WTC11 (cell line): Measurements from ENCODE around the gene PRRT1. TPM values are rescaled to one million over a fixed set of nuclear protein-coding genes. Genes with fewer than 3 reads are reported as not detected.
A peak's percentile ranks its signal among the peaks of the same experiment; 100 is the strongest.

ENCODE experiments used
- AR ChIP-seq: fragments of 250-450 bp; sonication (Bioruptor Pico); IDR thresholded peaks from 2 replicates; pipeline ENCODE4 v1.9.0; 2021; ENCODE audit warnings: mild to moderate bottlenecking
- ATF1 ChIP-seq: sonication (generic); formaldehyde crosslinking; IDR thresholded peaks from 2 replicates; pipeline ENCODE4 v1.8.1; 2023; ENCODE audit warnings: mild to moderate bottlenecking, moderate library complexity, missing genetic modification reagents
- CDX4 ChIP-seq: fragments of 250-450 bp; sonication (Bioruptor Pico); IDR thresholded peaks from 2 replicates; pipeline ENCODE4 v1.9.0; 2021; ENCODE audit warnings: moderate library complexity, mild to moderate bottlenecking, inconsistent platforms, borderline replicate concordance
- CREM ChIP-seq: sonication (generic); formaldehyde crosslinking; IDR thresholded peaks from 2 replicates; pipeline ENCODE4 v1.8.1; 2022; ENCODE audit warnings: mild to moderate bottlenecking, missing genetic modification reagents, moderate library complexity
- CTCF ChIP-seq: fragments of 200-600 bp; IDR thresholded peaks from 2 replicates; pipeline ENCODE4 v1.8.0; 2022; ENCODE audit warnings: antibody characterized with exemption
- E2F1 ChIP-seq: sonication (generic); formaldehyde crosslinking; IDR thresholded peaks from 2 replicates; pipeline ENCODE4 v1.8.0; 2022; ENCODE audit warnings: mild to moderate bottlenecking, missing genetic modification reagents
- ELF4 ChIP-seq: sonication (generic); formaldehyde crosslinking; IDR thresholded peaks from 2 replicates; pipeline ENCODE4 v1.8.1; 2022; ENCODE audit warnings: low read depth, mild to moderate bottlenecking, moderate library complexity, missing genetic modification reagents
- EMX1 ChIP-seq: fragments of 250-450 bp; sonication (Bioruptor Pico); IDR thresholded peaks from 2 replicates; pipeline ENCODE4 v1.8.0; 2021; ENCODE audit warnings: mild to moderate bottlenecking
- FOXP1 ChIP-seq: sonication (generic); formaldehyde crosslinking; IDR thresholded peaks from 2 replicates; pipeline ENCODE4 v1.8.0; 2022; ENCODE audit warnings: missing genetic modification reagents, mild to moderate bottlenecking, moderate library complexity, borderline replicate concordance
- GRHL2 ChIP-seq: fragments of 250-450 bp; sonication (Bioruptor Pico); IDR thresholded peaks from 2 replicates; pipeline ENCODE4 v1.8.0; 2022; ENCODE audit warnings: mild to moderate bottlenecking, moderate library complexity; ENCODE audit not compliant: insufficient replicate concordance, severe bottlenecking
- IRF1 ChIP-seq: sonication (generic); formaldehyde crosslinking; IDR thresholded peaks from 2 replicates; pipeline ENCODE4 v1.8.0; 2023; ENCODE audit warnings: missing genetic modification reagents
- IRF2 ChIP-seq: sonication (generic); formaldehyde crosslinking; IDR thresholded peaks from 2 replicates; pipeline ENCODE4 v1.8.0; 2022; ENCODE audit warnings: low read depth, missing genetic modification reagents, borderline replicate concordance
- NR1H2 ChIP-seq: sonication (generic); formaldehyde crosslinking; IDR thresholded peaks from 2 replicates; pipeline ENCODE4 v1.9.0; 2021; ENCODE audit warnings: mild to moderate bottlenecking, moderate library complexity, missing genetic modification reagents
- OVOL2 ChIP-seq: fragments of 250-450 bp; sonication (Bioruptor Pico); IDR thresholded peaks from 2 replicates; pipeline ENCODE4 v1.9.0; 2021; ENCODE audit warnings: mild to moderate bottlenecking, borderline replicate concordance
- RORB ChIP-seq: fragments of 250-450 bp; sonication (Bioruptor Pico); IDR thresholded peaks from 2 replicates; pipeline ENCODE4 v1.9.0; 2021; ENCODE audit warnings: mild to moderate bottlenecking
- SP1 ChIP-seq: sonication (generic); formaldehyde crosslinking; conservative IDR thresholded peaks from 2 replicates; pipeline ENCODE4 v1.8.1; 2022; ENCODE audit warnings: missing genetic modification reagents
- TEAD1 ChIP-seq: sonication (generic); formaldehyde crosslinking; IDR thresholded peaks from 2 replicates; pipeline ENCODE4 v1.8.0; 2022; ENCODE audit warnings: mild to moderate bottlenecking, missing genetic modification reagents
- USF1 ChIP-seq: sonication (generic); formaldehyde crosslinking; IDR thresholded peaks from 2 replicates; pipeline ENCODE4 v1.8.0; 2022; ENCODE audit warnings: mild to moderate bottlenecking, missing genetic modification reagents
- ZBTB43 ChIP-seq: sonication (generic); formaldehyde crosslinking; IDR thresholded peaks from 2 replicates; pipeline ENCODE4 v1.8.1; 2023; ENCODE audit warnings: mild to moderate bottlenecking, missing genetic modification reagents
- ZNF263 ChIP-seq: sonication (generic); formaldehyde crosslinking; IDR thresholded peaks from 2 replicates; pipeline ENCODE4 v1.8.1; 2022; ENCODE audit warnings: low read depth, mild to moderate bottlenecking, moderate library complexity, missing genetic modification reagents
- ZNF317 ChIP-seq: sonication (generic); formaldehyde crosslinking; IDR thresholded peaks from 2 replicates; pipeline ENCODE4 v1.8.1; 2023; ENCODE audit warnings: low read depth, mild to moderate bottlenecking, moderate library complexity, missing genetic modification reagents, borderline replicate concordance
- ZNF423 ChIP-seq: fragments of 250-450 bp; sonication (Bioruptor Pico); IDR thresholded peaks from 2 replicates; pipeline ENCODE4 v2.1.2; 2022; ENCODE audit warnings: mild to moderate bottlenecking, moderate library complexity
- ZNF425 ChIP-seq: fragments of 250-450 bp; sonication (Bioruptor Pico); conservative IDR thresholded peaks from 2 replicates; pipeline ENCODE4 v1.9.0; 2021; ENCODE audit warnings: mild to moderate bottlenecking
- ZNF532 ChIP-seq: fragments of 250-450 bp; sonication (Bioruptor Pico); IDR thresholded peaks from 2 replicates; pipeline ENCODE4 v1.9.0; 2021; ENCODE audit warnings: mild to moderate bottlenecking, borderline replicate concordance
- total RNA-seq: library from RNA; stranded (reverse); gene quantifications from 3 replicates; pipeline ENCODE4 v1.2.3, GENCODE V29; 2021

Gene PRRT1
- total RNA-seq, 1 experiment from 2014 or later: 1.6 TPM

- TF ChIP-seq IRF2 (CRISPR knock-in tag): no peak
- TF ChIP-seq CTCF: no peak
- TF ChIP-seq ATF1 (CRISPR knock-in tag): no peak
- TF ChIP-seq GRHL2: no peak
- TF ChIP-seq CDX4 (CRISPR knock-in tag): no peak
- peak; percentile 59; the same call in 1 of the 2 replicates for TF ChIP-seq FOXP1
- no peak for TF ChIP-seq OVOL2 (CRISPR knock-in tag)
- TF ChIP-seq ZNF425: no peak
- TF ChIP-seq ZNF263: no peak
- no peak for TF ChIP-seq E2F1 (CRISPR knock-in tag)
- no peak for TF ChIP-seq ZNF317 (CRISPR knock-in tag)
- no peak for TF ChIP-seq CREM (CRISPR knock-in tag)
- no peak for TF ChIP-seq TEAD1 (CRISPR knock-in tag)
- no peak for TF ChIP-seq RORB (CRISPR knock-in tag)
- no peak for TF ChIP-seq USF1
- peak; percentile 71; the same call in 1 of the 2 replicates for TF ChIP-seq NR1H2 (CRISPR knock-in tag)
- TF ChIP-seq SP1: no peak
- TF ChIP-seq ELF4 (CRISPR knock-in tag): no peak
- TF ChIP-seq ZNF423 (CRISPR knock-in tag): no peak
- no peak for TF ChIP-seq EMX1 (CRISPR knock-in tag)
- TF ChIP-seq AR: no peak
- peak; percentile 66; the same call in 1 of the 2 replicates for TF ChIP-seq IRF1 (CRISPR knock-in tag)
- TF ChIP-seq ZNF532 (CRISPR knock-in tag): no peak
- TF ChIP-seq ZBTB43 (CRISPR knock-in tag): no peak
Observed at GRCh38 chr6:32105433-32105832, 46.3 kb downstream of the PRRT1 start (continued).
